GM18520 (cell line): ENCODE data around the gene NTSR2.

Experiments
- ATAC-seq: cut with Tn5 transposase; IDR thresholded peaks from one replicate; pipeline ENCODE4 v1.9.1; 2021; ENCODE audit not compliant: unreplicated experiment

The NTSR2 gene, protein sequence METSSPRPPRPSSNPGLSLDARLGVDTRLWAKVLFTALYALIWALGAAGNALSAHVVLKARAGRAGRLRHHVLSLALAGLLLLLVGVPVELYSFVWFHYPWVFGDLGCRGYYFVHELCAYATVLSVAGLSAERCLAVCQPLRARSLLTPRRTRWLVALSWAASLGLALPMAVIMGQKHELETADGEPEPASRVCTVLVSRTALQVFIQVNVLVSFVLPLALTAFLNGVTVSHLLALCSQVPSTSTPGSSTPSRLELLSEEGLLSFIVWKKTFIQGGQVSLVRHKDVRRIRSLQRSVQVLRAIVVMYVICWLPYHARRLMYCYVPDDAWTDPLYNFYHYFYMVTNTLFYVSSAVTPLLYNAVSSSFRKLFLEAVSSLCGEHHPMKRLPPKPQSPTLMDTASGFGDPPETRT

DNA sequence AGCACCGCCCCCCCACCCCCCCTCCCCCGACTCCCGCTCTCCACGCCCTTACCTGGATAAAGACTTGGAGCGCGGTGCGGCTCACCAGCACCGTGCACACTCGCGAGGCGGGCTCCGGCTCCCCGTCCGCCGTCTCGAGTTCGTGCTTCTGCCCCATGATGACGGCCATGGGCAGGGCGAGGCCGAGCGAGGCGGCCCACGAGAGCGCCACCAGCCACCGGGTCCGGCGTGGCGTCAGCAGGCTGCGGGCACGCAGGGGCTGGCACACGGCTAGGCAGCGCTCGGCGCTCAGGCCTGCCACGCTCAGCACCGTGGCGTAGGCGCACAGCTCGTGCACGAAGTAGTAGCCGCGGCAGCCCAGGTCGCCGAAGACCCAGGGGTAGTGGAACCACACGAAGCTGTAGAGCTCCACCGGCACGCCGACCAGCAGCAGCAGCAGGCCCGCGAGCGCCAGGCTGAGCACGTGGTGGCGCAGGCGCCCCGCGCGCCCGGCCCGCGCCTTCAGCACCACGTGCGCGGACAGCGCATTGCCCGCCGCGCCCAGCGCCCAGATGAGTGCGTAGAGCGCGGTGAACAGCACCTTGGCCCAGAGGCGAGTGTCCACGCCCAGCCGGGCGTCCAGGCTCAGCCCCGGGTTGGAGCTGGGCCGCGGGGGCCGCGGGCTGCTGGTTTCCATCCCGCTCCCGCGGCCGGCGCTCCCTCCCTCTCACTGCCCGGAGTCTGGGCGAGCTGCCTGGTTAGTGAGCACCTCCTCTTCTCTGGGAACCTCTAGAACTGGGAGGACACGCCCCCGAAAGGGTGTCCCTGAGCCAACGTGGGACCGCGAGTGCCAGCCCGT lies at the start of gene NTSR2:
Gene NTSR2, minus strand, starts transcription at position 742 of the 838 bp plus-strand sequence. Its CDS starts 66 bp downstream, at position 676.
- ATAC-seq = no peak

DNA sequence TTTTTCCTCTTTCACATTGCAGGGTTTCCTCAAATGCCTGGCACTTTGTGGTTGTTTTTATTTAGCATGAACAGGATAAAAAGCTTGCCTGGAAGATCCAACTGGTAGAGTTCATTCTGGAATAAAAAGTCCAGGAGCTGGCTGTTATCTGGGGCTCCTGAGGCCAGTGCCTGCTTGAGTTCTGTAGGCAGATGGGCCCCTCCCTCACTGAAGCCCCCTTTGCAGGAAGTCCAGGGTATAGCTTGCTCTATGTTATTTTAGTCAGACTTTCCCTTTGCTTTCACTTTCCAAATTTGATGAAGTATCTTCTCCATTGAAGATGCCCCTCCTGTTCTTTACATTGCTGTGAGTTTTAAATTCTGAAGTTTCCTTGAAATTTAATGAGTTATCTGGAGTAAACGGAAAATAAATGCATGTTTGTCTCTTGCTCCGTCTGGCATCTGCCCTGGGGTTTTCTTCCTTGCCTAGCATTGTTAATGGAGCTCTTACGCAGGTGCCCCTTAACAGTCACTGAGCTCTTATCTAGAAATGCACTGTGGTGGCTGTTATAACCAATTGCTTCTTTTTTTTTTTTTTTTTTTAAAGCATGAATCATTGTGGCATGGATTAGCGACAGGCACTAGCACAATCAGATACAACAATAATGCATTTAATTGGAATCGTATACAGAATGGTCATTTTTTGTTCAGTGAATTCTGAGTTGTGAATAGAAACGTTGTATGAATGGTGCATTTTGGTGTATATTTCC lies 49.4 kb upstream of the NTSR2 start:
- no peak for ATAC-seq

DNA sequence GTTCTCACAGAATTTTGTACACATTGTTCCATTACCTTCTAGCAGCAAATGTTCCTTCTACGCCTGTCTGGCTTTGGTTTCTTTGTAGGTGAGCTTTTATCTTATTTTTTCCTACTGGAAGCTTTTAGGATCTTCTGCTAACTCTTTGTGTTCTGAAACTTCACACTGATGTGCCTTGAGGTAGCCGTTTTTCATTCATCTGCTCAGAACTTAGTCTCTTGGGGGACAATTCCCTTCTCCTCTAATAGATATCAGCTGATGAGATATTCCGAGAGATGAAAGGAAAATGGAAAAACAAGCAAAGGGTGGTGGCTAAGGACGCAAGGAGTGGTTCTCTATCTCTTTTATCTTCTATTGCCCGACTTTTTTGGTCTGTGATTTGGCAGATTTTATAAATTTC lies 48.6 kb upstream of the NTSR2 start:
- ATAC-seq = no peak

DNA sequence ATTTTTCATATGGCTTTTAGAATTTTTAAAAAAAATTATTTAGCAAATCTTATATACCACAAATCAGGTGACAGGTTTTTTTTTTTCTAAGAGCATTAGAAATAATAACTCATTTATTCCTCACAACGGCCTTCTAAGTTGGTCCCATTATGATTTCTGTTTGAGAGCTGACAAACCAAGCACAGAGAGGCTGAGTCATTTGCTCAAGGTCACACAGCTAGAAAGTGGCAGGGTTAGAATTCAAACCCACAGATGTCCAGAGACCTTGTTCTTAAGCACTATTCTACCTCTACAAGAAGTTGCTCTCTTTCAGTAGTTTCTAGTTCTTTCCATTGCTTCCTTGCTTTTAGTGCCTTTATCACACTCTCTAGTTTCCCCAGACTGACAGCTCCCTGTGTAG lies 47.6 kb upstream of the NTSR2 start:
- ATAC-seq = no peak

DNA sequence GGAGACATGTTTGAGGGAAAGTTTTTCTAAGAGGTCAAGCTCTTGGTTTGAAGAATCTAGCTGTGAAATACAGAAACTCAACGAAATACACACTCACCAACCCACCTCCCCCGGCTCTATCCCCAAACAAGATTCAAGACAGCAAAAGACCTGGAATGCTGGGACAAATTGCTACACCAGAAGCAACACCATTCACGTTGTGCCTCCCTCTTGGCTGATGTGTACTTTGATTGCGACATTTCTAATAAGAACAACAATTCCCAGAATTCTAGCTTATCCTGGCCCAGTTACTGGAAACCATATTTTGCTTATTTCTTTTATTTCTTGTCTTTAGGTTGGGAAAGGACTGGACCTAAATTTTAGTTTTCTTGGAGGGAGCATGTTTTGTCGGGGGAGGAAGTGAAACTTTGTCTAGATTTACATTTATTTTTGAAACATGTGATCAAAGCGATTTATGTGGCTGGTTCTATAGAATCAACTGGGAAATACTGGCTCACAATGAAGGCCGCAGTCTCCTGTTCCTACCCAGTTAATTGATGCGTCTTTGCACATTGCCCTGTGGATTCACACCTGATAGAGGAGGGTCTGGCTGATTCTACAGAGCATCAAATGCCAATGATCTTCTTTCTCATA lies 46.8 kb upstream of the NTSR2 start:
- no peak for ATAC-seq

DNA sequence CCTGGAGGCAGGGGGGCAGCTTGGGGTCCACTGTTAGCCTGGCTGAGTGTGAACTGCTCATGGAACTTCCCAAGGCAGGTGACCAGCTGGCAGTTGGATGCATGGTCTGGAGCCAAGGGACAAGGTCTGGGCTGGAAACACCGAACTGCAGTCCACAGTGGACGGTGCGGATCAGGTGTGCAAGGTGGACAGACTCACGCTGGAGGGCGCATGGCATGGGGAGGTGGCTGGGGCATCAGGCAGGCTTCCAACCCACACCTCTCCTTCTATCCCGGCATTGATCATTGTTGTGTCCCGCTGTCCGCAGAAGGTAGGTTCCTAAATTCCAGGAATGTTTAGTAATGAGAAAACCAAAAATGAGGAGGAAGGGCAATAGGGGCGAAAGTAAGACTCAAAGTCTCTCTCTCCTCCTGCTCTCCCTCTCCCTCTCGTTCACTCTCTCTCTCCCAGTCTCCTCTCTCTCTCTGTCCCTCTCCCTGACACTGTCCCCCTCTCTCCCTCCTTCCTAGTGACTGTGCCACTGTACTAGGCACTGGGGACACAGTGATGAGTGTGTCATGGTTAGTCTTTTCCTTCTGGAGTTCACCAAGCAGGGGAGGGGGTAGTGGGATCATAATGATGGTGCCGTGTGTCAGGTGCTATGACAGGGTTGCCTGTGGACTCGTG lies 46.1 kb upstream of the NTSR2 start:
- ATAC-seq = no peak

DNA sequence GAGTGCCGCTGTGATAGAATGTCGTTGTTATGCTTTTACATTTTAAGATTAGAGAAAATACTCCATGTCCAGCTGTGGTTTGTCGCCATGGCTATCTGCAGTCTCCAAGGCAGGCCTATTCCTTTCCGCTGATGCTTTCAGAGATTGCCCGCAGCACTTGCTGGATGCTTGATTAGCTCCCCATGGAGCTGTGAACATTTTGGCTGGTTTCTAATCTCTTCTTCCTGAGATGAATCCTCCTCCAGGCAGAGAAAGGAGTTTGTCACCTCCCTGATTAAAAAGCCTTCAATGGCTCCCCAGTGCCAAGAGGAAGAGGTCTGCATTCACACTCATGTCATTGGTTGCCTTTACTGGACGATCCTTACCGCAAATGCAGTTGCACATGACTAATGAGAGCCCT lies 43.8 kb upstream of the NTSR2 start:
- ATAC-seq = no peak

DNA sequence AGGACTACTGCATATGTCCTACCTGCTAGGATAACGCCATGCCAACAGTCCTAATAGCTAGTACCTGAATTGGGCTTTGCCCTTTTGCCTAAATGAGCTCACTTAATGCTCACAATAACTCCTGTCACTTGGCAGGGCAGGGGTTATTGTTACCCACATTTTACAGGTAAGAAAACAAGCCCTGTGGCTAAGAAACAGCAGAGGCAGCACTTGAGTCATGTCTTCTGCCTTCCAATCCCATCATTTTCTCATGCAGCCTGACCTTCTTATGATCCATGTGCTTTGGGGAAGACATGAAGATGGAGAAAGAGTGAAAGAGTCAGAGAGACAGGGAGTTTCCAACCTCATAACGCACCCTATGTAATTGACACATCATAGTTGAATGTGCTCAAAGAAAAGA lies 42.9 kb upstream of the NTSR2 start:
- ATAC-seq = no peak

DNA sequence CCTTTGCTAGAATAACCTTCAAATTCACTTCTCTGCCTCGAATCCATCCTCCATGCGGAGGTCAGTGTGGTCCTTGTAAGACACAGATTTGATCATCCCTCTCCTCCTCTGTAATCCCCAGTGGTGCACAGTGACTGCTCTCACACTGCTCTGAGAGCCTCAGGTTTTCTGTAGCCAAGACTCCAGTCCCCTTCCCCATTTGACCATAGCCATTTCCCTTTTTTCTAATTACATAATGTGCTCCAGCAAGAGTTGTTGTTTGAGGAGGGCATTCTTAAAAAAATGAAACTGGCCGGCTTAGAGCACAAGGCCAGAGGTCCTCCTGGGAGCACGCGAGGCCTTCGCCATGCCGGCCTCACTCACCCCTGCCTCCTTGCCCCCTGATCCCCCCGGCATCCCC lies 41.8 kb upstream of the NTSR2 start:
- no peak for ATAC-seq

DNA sequence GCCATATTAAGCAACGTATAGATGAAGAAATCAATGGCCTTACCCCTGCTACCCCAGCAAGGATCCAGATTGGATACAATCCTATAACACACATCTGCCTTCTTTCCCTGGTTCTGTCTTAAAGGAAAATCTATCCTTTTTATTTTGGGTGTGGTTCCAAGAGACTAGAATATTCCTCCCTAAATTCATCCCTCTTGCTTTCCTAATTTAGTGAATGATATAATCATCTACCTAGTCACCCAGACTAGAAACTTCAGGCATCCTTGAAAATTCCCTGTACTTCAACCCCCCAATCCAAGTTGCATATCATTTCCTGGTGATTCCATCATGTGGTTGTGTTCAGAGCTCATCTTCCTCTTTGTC lies 41.3 kb upstream of the NTSR2 start:
- ATAC-seq = no peak

DNA sequence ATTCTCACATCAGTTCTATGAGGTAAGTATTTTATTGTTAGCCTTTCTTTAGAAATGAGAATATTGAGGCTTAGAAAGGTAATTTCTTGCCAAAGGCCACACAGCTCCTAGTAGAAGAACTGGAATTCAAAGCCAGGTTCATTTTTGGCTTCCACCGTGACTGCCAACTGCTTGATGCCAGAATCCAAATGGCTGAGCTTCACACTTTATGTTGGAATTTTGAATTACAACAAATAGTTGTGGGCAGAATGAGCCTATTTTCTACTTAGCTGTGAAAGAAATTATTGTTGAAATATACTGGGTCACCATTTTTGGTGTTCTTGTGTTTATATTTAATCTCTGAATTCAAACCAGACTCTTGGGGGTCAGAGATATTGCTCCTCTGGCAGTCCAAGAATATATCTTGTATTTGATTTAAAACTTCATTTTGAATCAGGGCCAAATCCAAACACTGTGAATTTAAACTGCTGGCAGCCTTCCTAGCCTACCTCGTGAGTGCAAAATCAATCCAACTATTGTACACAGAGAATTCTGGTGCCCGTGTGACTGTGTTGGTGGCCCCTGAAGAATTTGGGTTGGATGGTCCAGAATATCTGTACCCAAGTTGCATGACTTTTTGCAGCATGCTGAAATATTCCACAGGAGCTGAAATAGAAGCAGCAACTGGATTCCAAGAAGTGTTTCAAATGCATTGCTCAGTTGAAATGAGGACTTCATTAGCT lies 40.8 kb upstream of the NTSR2 start:
- ATAC-seq = no peak

DNA sequence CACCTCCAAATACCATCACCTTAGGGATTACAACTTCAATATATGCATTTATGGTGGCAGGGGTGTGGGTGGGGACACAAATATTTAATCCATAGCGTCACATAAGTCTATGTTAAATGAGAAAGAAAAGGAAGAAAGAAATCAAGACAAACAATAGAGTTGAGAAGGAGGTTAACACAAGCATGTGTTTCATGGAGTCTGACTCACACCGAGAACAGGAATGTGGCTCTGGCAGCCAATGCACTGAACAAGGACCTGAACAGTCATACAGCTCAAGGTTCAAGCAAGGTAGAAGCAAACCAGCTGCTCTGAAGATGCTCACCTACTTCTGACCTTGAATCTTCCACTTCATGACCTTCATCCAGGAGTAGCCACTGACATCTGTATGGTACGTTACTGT lies 40.2 kb upstream of the NTSR2 start:
- no peak for ATAC-seq

DNA sequence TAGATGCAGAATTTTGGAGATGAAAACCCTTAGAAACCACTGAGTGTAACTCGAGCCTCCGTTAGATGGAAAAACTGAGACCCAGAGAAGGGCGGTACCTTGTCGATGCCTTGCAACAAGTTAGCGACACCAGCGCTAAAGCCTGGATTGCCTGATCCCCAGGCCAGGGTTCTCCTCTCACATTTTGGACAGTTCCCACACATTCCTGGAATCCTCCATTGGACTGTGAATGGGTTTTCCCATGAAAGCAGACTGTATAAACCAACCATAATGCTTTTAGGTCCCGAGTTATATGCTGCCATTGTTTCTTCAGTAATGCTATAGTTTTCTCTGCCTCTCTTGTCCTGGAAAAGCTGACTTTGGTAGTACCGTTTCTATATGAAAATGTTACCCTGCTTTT lies 39.3 kb upstream of the NTSR2 start:
- no peak for ATAC-seq

DNA sequence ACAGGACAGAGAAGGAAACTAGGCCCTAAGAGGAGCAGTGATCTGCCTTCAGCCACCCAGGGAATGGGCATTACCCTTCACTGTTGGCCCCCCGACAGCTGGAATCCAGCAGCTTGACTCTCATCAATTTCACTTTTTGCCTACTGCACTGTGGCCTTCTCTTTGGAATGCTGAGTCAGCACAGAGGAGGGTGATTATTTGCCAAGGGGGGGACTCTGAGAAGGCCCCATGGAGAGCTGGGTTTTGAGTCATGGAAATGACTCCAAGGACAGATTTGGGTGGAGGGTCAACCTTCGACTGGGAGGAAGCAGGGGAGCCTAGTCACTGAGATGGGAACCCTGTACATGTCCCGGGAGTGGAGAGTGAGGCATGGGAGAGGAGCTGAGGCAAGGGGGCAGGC lies 38.1 kb upstream of the NTSR2 start:
- no peak for ATAC-seq

DNA sequence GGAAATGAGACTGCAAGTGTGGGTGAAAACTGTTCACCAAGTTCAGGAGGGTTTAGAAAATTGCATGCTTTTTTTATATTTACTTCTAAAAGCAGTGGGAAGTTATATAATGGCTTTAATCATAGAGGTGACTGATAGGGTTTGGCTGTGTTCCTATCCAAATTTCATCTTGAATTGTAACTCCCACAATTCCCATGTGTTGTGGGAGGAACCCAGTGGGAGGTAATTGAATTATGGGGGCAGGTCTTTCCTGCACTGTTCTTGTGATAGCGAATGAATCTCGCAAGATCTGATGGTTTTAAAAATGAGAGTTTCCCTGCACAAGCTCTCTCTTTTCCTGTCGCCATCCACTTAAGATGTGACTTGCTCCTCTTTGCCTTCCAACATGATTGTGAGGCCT lies 35.7 kb upstream of the NTSR2 start:
- no peak for ATAC-seq

DNA sequence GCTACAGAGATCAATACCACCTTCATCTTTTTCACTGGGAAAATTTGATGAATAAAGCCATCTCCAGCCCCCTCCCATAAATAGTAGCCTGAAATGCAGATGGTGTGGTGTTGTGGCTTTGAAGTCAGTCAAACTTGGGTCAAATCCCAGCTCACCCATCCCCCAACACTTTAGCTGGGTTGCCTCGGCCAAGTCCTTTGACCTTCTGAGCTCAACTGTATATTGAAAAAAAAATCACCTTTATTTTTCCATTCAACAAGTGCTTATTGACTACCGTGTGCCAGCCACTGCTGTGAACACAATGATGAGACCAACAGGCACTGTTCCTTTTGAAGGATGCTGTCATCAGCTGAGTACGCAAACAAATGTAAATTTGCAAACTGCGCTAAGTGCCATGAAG lies 35.1 kb upstream of the NTSR2 start:
- ATAC-seq = no peak

DNA sequence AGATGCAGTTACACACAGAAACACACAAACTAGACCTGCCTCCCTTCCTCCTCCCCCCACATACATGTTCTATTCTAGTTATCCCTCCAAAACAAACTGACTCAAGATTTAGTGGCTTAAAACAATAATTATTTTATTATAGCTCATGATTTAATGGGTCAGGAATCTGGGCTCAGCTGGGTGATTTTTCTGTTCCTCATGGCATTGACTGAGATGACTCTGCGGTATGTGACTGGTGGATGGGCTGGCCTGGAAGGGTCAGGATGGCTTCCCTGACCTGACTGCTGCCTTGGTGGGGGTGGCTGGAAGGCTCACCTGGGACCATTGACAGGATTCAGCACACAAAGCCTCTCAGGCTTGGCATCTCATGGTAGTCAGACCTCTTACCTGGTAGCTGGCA lies 33.7 kb upstream of the NTSR2 start:
- no peak for ATAC-seq

DNA sequence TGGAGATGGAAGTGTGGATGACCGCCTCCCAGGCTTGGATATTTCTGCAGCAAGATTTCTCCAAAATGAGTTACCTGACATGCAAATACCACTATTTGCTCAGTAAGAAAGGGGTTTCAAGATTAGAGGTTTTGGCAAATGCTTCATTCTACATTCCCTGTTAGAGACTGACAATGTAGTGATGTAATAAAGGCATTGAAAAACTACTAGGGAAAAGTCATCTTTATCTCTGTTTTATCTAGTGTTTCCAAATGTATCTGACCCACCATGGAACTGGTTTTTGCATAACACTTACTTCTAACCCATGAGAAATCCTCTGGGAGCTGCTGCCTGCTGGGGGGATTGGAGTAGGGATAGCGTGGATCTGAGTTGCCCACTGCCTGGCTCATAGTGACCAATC lies 33.0 kb upstream of the NTSR2 start:
- no peak for ATAC-seq

DNA sequence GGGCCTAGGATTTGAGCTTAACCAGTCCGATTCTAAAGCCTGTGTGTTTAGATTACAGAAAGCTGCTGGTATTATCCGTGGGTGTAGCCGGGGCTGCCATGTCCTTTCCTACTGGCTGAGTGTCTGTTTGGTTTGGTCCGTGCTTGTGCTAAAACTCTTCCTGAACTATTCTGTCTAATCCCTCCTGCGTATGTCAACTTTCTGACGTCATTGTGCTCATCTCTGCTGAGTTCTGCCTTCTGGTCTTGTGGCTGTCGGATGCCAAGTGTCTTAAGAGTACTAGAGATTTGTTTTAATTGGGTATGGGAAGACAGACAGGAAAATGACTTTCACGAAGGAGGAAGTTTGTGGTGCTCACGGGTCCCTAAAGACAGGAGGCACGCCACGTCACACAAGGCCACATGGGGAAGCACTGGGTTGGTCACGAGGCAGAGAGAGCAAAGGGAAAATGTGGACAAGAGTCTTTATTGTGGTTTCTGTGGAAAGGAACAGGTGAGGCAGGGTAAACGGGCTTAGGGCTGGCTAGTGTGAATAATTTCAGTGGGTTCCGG lies 31.8 kb upstream of the NTSR2 start:
- ATAC-seq = no peak

DNA sequence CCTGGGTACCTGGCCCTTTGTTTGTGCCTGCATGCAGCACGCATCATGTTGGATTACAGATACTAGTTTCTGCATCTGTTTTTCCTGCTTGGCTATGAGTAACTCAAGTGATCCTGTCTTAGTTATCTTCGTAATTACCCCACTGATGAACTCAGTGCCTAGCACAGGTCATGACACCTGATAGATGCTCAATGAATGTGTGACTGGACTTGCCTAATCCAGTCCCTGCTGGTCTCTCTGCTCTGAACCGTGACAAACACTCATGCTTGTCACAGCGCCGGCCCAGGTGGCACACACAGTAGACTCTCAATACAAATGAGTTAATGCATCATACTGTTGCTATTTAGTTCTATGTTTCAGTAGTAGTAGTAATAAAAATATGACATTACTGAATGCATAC lies 31.2 kb upstream of the NTSR2 start:
- ATAC-seq = no peak
